Stomach (tissue), 4 donors: ENCODE results near the gene ADH4.

Experiments used
- EP300 ChIP-seq: sonication (generic); formaldehyde crosslinking; IDR thresholded peaks from one replicate; pipeline ENCODE4 v1.6.1; 2017; ENCODE audit warnings: antibody characterized with exemption
- POLR2A ChIP-seq, 4 donors: fragments of 450-650 bp; IDR thresholded peaks; one replicate each; pipeline ENCODE4 v1.6.1; 2016; ENCODE audit warnings: antibody characterized with exemption in 4 of 4, control low read depth in 2 of 4, mild to moderate bottlenecking in 1 of 4, moderate library complexity in 1 of 4
- POLR2AphosphoS5 ChIP-seq, 3 donors: sonication (generic); formaldehyde crosslinking; IDR thresholded peaks; one replicate each; pipeline ENCODE4 v1.6.1; 2016; ENCODE audit warnings: antibody characterized with exemption in 3 of 3
- TF ChIP-seq, protein P1 (sequence below), 7 experiments: fragments of 450-650 bp in 4 of 7; fragments of 200-600 bp in 3 of 7; sonication (generic) in 3 of 7; IDR thresholded peaks; one replicate each; pipeline ENCODE4 v1.5.1; 2016 to 2019; ENCODE audit warnings: antibody characterized with exemption in 7 of 7, control low read depth in 2 of 7, mild to moderate bottlenecking in 1 of 7

DNA sequence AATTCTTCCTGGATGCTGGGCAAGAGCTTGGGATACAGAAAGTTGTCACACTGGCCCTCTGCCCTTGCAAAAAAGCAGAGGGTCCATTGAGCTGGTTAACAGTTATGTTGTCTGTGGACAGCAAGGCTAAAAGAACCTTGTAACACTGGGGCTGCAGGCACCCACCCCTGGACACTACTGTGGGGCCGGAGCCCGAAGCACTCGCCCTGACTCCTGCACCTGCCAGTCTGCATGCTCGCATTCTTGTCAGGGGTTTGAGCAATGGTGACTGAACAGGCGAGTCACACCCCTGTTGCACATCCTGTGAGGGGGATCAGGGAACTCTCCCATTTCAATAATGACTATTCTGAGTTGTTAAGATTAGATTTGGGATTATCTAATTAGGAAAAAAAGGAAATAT lies 23.6 kb downstream of the ADH4 start:
- TF ChIP-seq, protein P1, sequence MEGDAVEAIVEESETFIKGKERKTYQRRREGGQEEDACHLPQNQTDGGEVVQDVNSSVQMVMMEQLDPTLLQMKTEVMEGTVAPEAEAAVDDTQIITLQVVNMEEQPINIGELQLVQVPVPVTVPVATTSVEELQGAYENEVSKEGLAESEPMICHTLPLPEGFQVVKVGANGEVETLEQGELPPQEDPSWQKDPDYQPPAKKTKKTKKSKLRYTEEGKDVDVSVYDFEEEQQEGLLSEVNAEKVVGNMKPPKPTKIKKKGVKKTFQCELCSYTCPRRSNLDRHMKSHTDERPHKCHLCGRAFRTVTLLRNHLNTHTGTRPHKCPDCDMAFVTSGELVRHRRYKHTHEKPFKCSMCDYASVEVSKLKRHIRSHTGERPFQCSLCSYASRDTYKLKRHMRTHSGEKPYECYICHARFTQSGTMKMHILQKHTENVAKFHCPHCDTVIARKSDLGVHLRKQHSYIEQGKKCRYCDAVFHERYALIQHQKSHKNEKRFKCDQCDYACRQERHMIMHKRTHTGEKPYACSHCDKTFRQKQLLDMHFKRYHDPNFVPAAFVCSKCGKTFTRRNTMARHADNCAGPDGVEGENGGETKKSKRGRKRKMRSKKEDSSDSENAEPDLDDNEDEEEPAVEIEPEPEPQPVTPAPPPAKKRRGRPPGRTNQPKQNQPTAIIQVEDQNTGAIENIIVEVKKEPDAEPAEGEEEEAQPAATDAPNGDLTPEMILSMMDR (IDR thresholded peaks at IDR 0.05): no peak
- no peak for TF ChIP-seq POLR2A (IDR thresholded peaks at IDR 0.05)
- no peak for TF ChIP-seq EP300
- TF ChIP-seq POLR2AphosphoS5 (IDR thresholded peaks at IDR 0.05): no peak
